GM10266 (cell line): ENCODE measurements around the gene ZNF33A.
"Not testable (repeated sequence)": the region's sequence is repeated elsewhere in the genome, so short reads cannot be mapped to it uniquely, and the experiment has no call there.

Experiments
- DNase-seq: peaks from one replicate; pipeline ENCODE4 v3.0.0; 2012; ENCODE audit errors: extremely low spot score
- CTCF ChIP-seq: IDR thresholded peaks from 2 replicates; pipeline ENCODE4 v1.5.1; 2012; ENCODE audit warnings: mild to moderate bottlenecking, low read depth; ENCODE audit not compliant: control insufficient read depth, insufficient read depth; ENCODE audit errors: missing control alignments

ZNF33A gene

DNA sequence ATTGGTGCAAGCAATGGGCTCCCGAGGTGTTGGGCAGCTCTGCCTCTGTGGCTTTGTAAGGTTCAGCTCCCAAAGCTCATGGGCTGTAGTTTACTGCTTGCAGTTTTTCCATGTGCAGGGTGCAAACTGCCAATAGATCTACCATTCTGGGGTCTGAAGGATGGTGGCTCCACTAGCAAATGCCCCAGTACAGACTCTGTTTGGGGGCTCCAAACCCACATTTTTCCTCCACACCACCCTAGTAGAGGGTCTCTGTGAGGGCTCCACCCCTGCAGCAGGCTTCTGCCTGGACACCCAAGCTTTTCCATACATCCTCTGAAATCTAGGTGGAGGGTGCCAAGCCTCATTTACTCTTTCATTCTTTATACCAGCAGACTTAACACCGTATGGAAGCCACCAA lies 66.2 kb downstream of the ZNF33A start:
- TF ChIP-seq CTCF, result no peak
- DNase-seq, result no peak

- DNase-seq, result not testable (repeated sequence)
These were observed 82.8 kb downstream of the ZNF33A start for GRCh38 chr10:38093318-38093717.

DNA sequence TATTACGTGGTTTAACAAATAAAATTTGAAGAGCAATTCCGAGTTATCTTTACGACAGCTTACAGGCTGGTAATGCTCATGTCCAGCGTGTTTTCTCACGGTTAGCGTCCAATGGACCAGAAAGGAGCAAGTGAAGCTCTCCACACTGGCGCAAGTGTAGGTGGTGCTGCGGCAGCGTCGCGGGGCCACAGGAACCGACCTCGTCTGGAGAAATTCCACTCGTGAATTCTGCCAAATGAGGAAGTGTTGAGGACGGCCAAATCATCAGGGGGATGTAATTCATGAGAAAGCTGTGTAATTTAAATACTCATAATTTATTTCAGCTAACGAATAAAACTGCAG lies 83.3 kb downstream of the ZNF33A start:
- peak; percentile 8 for DNase-seq
- TF ChIP-seq CTCF, result no peak

DNA sequence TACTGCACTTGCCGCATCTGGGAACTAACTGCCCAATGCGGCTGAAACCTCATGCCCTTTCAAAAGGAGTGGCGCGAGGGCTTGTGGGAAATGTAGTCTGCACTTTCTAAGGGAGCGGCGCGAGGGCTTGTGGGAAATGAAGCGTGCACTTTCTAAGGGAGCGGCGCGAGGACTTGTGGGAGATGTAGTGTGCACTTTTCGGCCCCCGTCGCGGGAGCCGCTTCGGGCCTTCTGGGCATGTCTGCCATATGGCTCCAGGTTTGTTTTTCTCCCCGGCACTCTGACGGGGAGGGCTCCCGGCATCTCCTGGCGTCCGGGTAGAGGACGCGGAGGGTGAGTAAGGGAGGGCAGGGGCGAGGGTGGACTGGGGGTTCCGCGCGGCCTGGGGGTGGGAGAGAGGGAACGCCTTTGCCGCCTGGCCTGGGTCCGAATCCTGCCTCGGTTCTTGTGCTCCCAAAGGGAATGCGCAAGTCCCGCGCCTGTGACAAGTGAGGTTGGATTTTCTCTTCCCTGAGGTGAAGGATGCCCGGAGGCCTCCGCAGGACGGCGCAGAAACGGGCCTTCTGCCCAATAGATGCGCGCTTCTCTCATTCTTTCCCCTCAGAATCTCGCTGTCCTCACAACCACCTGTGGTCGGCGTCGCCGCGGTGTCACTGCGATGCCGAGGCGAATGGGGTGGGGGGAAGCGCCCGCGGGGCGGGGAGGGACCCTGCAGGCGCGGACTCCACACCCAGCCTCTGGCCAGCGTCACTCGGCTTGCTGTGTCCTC lies 83.9 kb downstream of the ZNF33A start, which contains the start of gene ZNF37A:
Gene ZNF37A, plus strand, starts transcription at position 180 of the 769 bp plus-strand sequence. CDS start 2,281 bp downstream, outside the sequence.
- peak; percentile 81 for DNase-seq

GRCh38 chr10:38094927-38095574 lies 84.6 kb downstream of the ZNF33A start:
- no peak for TF ChIP-seq CTCF
- DNase-seq, result no peak

More for the DNA sequence above, 83.9 kb downstream of the ZNF33A start, which contains the start of gene ZNF37A:
- no peak for TF ChIP-seq CTCF

- TF ChIP-seq CTCF, result no peak
These were observed 92.4 kb downstream of the ZNF33A start for GRCh38 chr10:38102880-38103279.

DNA sequence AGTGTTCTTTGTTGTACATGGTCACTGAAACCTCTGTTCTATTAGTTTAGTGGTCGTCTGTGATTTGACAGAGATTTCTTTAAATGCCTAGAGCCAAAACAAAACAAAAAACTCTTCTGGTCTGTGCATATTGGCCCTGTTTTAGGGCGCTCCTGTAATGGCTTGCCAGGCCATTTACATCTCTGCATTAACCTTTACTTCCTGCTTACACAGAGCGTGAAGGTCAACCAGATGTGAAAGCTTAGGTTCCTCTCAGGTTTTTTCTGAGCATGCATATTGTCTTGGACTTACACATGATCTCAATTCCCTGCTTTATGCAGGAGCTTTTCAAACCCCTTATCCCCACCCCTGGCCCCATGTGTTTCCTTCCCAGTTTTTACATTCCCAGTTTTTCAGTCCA lies 93.3 kb downstream of the ZNF33A start:
- DNase-seq, result no peak
- no peak for TF ChIP-seq CTCF

More at GRCh38 chr10:38102880-38103279, 92.4 kb downstream of the ZNF33A start:
- no peak for DNase-seq
